Neural progenitor cell (in vitro differentiated cells): Measurements from ENCODE around the gene LMO2. TPM values are rescaled to one million over a fixed set of nuclear protein-coding genes. Genes with fewer than 3 reads are reported as not detected.

ENCODE experiments used
- DNase-seq: peaks from one replicate; pipeline ENCODE4 v3.0.0-alpha.2; 2016; ENCODE audit warnings: low spot score
- H2AFZ ChIP-seq: fragments of 200-600 bp; sonication (generic); replicated peaks from 2 replicates; pipeline ENCODE4 v1.6.1; 2016; ENCODE audit warnings: antibody characterized with exemption
- H3F3A ChIP-seq: fragments of 200-600 bp; sonication (generic); 2 replicates; pipeline ENCODE4 v1.6.1; 2016; ENCODE audit warnings: antibody characterized with exemption, low read depth
- H3K27ac ChIP-seq: fragments of 200-600 bp; sonication (generic); 2 replicates; pipeline ENCODE4 v1.5.1; 2016; ENCODE audit warnings: mild to moderate bottlenecking
- H3K27me3 ChIP-seq: fragments of 200-600 bp; sonication (generic); 2 replicates; pipeline ENCODE4 v1.6.1; 2016; ENCODE audit warnings: mild to moderate bottlenecking, moderate library complexity
- H3K36me3 ChIP-seq: fragments of 200-600 bp; sonication (generic); 2 replicates; pipeline ENCODE4 v1.5.1; 2016
- H3K4me1 ChIP-seq: fragments of 200-600 bp; sonication (generic); 2 replicates; pipeline ENCODE4 v1.6.1; 2016; ENCODE audit warnings: mixed run types
- H3K4me2 ChIP-seq: fragments of 200-600 bp; sonication (generic); 2 replicates; pipeline ENCODE4 v1.6.1; 2016
- H3K4me3 ChIP-seq: fragments of 200-600 bp; sonication (generic); 2 replicates; pipeline ENCODE4 v1.5.1; 2016
- H3K79me2 ChIP-seq: fragments of 200-600 bp; sonication (generic); 2 replicates; pipeline ENCODE4 v1.6.1; 2016; ENCODE audit warnings: low read depth
- H3K9ac ChIP-seq: fragments of 200-600 bp; sonication (generic); 2 replicates; pipeline ENCODE4 v1.6.1; 2016
- H3K9me3 ChIP-seq: fragments of 200-600 bp; sonication (generic); 2 replicates; pipeline ENCODE4 v1.5.1; 2016; ENCODE audit warnings: low read depth
- H4K20me1 ChIP-seq: fragments of 200-600 bp; sonication (generic); 2 replicates; pipeline ENCODE4 v1.6.1; 2016; ENCODE audit warnings: low read depth
- H3K27ac Mint-ChIP-seq: 3 replicates; pipeline ENCODE4 v1.8.0; 2021; ENCODE audit warnings: mixed read lengths
- H3K27me3 Mint-ChIP-seq: 2 replicates; pipeline ENCODE4 v1.8.0; 2022; ENCODE audit warnings: low read depth, mild to moderate bottlenecking, inconsistent platforms, moderate library complexity, mixed read lengths; ENCODE audit not compliant: insufficient read depth
- H3K36me3 Mint-ChIP-seq: 3 replicates; pipeline ENCODE4 v1.8.0; 2021; ENCODE audit warnings: mixed read lengths
- H3K4me1 Mint-ChIP-seq: 3 replicates; pipeline ENCODE4 v1.8.0; 2021; ENCODE audit warnings: mixed read lengths
- H3K4me3 Mint-ChIP-seq: 3 replicates; pipeline ENCODE4 v1.8.0; 2021; ENCODE audit warnings: mild to moderate bottlenecking, moderate library complexity, mixed read lengths
- H3K9me3 Mint-ChIP-seq: 3 replicates; pipeline ENCODE4 v1.8.0; 2020; ENCODE audit warnings: mixed read lengths
- EZH2 ChIP-seq: fragments of 200-600 bp; sonication (generic); IDR thresholded peaks from 2 replicates; pipeline ENCODE4 v1.6.1; 2017; ENCODE audit warnings: antibody characterized with exemption, mild to moderate bottlenecking, moderate library complexity
- EZH2phosphoT487 ChIP-seq: fragments of 200-600 bp; sonication (generic); IDR thresholded peaks from 2 replicates; pipeline ENCODE4 v1.6.1; 2017; ENCODE audit warnings: antibody characterized with exemption
- total RNA-seq: library from RNA; depleted of rRNA; stranded (reverse); fragments of >200 nt; gene quantifications from 2 replicates; pipeline ENCODE4 v1.2.3, GENCODE V29; 2015; ENCODE audit warnings: low replicate concordance
- TF ChIP-seq, protein P1 (sequence below): fragments of 200-600 bp; sonication (generic); IDR thresholded peaks from 2 replicates; pipeline ENCODE4 v1.5.1; 2017; ENCODE audit warnings: antibody characterized with exemption, mild to moderate bottlenecking

The LMO2 gene
- total RNA-seq, 1 donor from 2014 or later: 0.92 TPM

GRCh38 chr11:33907421-33907820, 15.5 kb upstream of the LMO2 start:
- Histone ChIP-seq H3K27me3 (no peaks in the 10 kb centered on the region), H4K20me1 (no peaks in the 10 kb centered on the region), H3K9me3 (no peaks in the 10 kb centered on the region), H2AFZ (no peak overlapping the region), H3K79me2 (no peaks in the 10 kb centered on the region), H3K4me3 (no peak overlapping the region), H3K36me3 (no peaks in the 10 kb centered on the region), H3K4me1 (peaks cover 31% of the 10 kb centered on the region), H3K4me2 (peak overlapping the region; percentile 56), H3K9ac (no peak overlapping the region), H3F3A (peaks cover 27% of the 10 kb centered on the region), H3K27ac (peak overlapping the region; percentile 34)
- Mint-ChIP-seq H3K27ac (no peak overlapping the region), H3K4me3 (no peak overlapping the region), H3K27me3 (peaks cover 11% of the 10 kb centered on the region), H3K9me3 (peaks cover 8% of the 10 kb centered on the region), H3K36me3 (no peaks in the 10 kb centered on the region), H3K4me1 (peaks cover 32% of the 10 kb centered on the region)
- DNase-seq: no peak
- TF ChIP-seq EZH2: no peak
- TF ChIP-seq, protein P1, sequence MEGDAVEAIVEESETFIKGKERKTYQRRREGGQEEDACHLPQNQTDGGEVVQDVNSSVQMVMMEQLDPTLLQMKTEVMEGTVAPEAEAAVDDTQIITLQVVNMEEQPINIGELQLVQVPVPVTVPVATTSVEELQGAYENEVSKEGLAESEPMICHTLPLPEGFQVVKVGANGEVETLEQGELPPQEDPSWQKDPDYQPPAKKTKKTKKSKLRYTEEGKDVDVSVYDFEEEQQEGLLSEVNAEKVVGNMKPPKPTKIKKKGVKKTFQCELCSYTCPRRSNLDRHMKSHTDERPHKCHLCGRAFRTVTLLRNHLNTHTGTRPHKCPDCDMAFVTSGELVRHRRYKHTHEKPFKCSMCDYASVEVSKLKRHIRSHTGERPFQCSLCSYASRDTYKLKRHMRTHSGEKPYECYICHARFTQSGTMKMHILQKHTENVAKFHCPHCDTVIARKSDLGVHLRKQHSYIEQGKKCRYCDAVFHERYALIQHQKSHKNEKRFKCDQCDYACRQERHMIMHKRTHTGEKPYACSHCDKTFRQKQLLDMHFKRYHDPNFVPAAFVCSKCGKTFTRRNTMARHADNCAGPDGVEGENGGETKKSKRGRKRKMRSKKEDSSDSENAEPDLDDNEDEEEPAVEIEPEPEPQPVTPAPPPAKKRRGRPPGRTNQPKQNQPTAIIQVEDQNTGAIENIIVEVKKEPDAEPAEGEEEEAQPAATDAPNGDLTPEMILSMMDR: no peak
- no peak for TF ChIP-seq EZH2phosphoT487

GRCh38 chr11:33906484-33907186, 14.8 kb upstream of the LMO2 start:
- peak overlapping the region; percentile 50 for H3K4me3 Mint-ChIP-seq
- Histone ChIP-seq H3K9me3 (no peaks in the 10 kb centered on the region), H3K4me2 (peak overlapping the region; percentile 56), H3K9ac (no peak overlapping the region), H3K79me2 (no peaks in the 10 kb centered on the region), H3F3A (peaks cover 19% of the 10 kb centered on the region), H3K36me3 (no peaks in the 10 kb centered on the region), H3K27ac (peak overlapping the region; percentile 34), H3K4me3 (no peak overlapping the region), H3K4me1 (peaks cover 23% of the 10 kb centered on the region), H2AFZ (no peak overlapping the region), H4K20me1 (no peaks in the 10 kb centered on the region), H3K27me3 (no peaks in the 10 kb centered on the region)
- H3K27me3 Mint-ChIP-seq: peaks cover 12% of the 10 kb centered on the region
- H3K27ac Mint-ChIP-seq: no peak overlapping the region
- H3K36me3 Mint-ChIP-seq: no peaks in the 10 kb centered on the region
- peak; percentile 25 for DNase-seq
- H3K9me3 Mint-ChIP-seq: peaks cover 8% of the 10 kb centered on the region
- peaks cover 25% of the 10 kb centered on the region for H3K4me1 Mint-ChIP-seq
- TF ChIP-seq EZH2phosphoT487 (no peak), EZH2 (no peak)
- TF ChIP-seq, protein P1: no peak

DNA sequence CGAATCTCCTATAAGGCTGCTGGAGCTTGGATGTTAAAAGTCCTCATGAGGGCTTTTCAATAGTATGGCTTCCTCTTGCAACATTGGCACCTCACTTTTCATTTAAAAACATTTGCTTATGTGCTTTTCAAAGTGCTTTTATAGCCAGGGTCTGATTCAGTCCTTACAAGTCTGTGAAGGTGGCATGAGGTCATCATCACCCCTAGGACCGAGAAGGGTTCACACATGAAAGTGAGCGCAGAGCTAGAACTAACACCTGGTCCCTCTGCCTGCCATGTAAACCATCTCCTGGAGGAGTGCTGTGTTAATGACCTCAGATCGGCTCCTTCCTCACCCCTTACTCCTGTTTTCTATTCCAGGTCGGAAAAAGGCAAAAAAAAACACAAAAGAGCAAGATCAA, 12.2 kb upstream of the LMO2 start:
- Mint-ChIP-seq H3K36me3 (no peaks in the 10 kb centered on the region), H3K4me3 (no peak overlapping the region), H3K9me3 (peaks cover 8% of the 10 kb centered on the region), H3K27me3 (peaks cover 12% of the 10 kb centered on the region), H3K4me1 (peaks cover 23% of the 10 kb centered on the region), H3K27ac (no peak overlapping the region)
- Histone ChIP-seq H3K4me2 (no peak overlapping the region), H3K36me3 (no peaks in the 10 kb centered on the region), H3K27me3 (no peaks in the 10 kb centered on the region), H2AFZ (no peak overlapping the region), H3K9me3 (no peaks in the 10 kb centered on the region), H3K4me3 (no peak overlapping the region), H4K20me1 (no peaks in the 10 kb centered on the region), H3K27ac (no peak overlapping the region), H3K9ac (no peak overlapping the region), H3K79me2 (no peaks in the 10 kb centered on the region), H3K4me1 (peaks cover 17% of the 10 kb centered on the region), H3F3A (peaks cover 15% of the 10 kb centered on the region)
- DNase-seq: no peak
- TF ChIP-seq, protein P1: no peak
- no peak for TF ChIP-seq EZH2phosphoT487
